GM23338 (cell line): ENCODE data around the gene CFAP47. TPM values are rescaled to one million over a fixed set of nuclear protein-coding genes. Genes with fewer than 3 reads are reported as not detected.

Source experiments
- ATAC-seq: fragments of 200-7000 bp; cut with Tn5 transposase; 3 replicates; pipeline ENCODE4 v1.9.1; 2020
- DNase-seq: peaks from one replicate; pipeline ENCODE4 v3.0.0-alpha.2; 2015; ENCODE audit warnings: low spot score
- H2AFZ ChIP-seq: fragments of 200-600 bp; sonication (generic); 2 replicates; pipeline ENCODE4 v1.8.0; 2016; ENCODE audit warnings: antibody characterized with exemption, mild to moderate bottlenecking, moderate library complexity
- H3F3A ChIP-seq: fragments of 200-600 bp; sonication (generic); replicated peaks from 2 replicates; pipeline ENCODE4 v1.8.0; 2017; ENCODE audit warnings: antibody characterized with exemption, mixed run types, low read depth
- H3K27ac ChIP-seq: fragments of 200-600 bp; sonication (generic); 2 replicates; pipeline ENCODE4 v1.6.1; 2016; ENCODE audit warnings: low read depth
- H3K27me3 ChIP-seq: fragments of 200-600 bp; sonication (generic); 2 replicates; pipeline ENCODE4 v1.8.0; 2016; ENCODE audit warnings: mild to moderate bottlenecking, mixed run types, moderate library complexity; ENCODE audit not compliant: insufficient read depth
- H3K36me3 ChIP-seq: fragments of 200-600 bp; sonication (generic); 2 replicates; pipeline ENCODE4 v1.8.0; 2016; ENCODE audit warnings: mild to moderate bottlenecking; ENCODE audit not compliant: insufficient read depth
- H3K4me1 ChIP-seq: fragments of 200-600 bp; sonication (generic); 2 replicates; pipeline ENCODE4 v1.8.0; 2016; ENCODE audit warnings: mild to moderate bottlenecking, moderate library complexity; ENCODE audit not compliant: insufficient read depth
- H3K4me2 ChIP-seq: fragments of 200-600 bp; sonication (generic); 2 replicates; pipeline ENCODE4 v1.7.1; 2017; ENCODE audit warnings: mixed run types
- H3K4me3 ChIP-seq: fragments of 200-600 bp; sonication (generic); 2 replicates; pipeline ENCODE4 v1.6.1; 2016; ENCODE audit warnings: mixed run types
- H3K79me2 ChIP-seq: fragments of 200-600 bp; sonication (generic); replicated peaks from 2 replicates; pipeline ENCODE4 v1.8.0; 2017; ENCODE audit warnings: mild to moderate bottlenecking; ENCODE audit not compliant: insufficient read depth
- H3K9me2 ChIP-seq: fragments of 200-600 bp; sonication (generic); 2 replicates; pipeline ENCODE4 v1.8.0; 2017; ENCODE audit not compliant: insufficient read depth
- H4K20me1 ChIP-seq: fragments of 200-600 bp; sonication (generic); replicated peaks from 2 replicates; pipeline ENCODE4 v1.8.0; 2017; ENCODE audit warnings: mild to moderate bottlenecking; ENCODE audit not compliant: insufficient read depth
- H3K27ac Mint-ChIP-seq: 2 replicates; pipeline ENCODE4 v1.8.0; 2020; ENCODE audit warnings: inconsistent platforms, mild to moderate bottlenecking, moderate library complexity, mixed read lengths
- H3K27me3 Mint-ChIP-seq: 3 replicates; pipeline ENCODE4 v1.8.0; 2022; ENCODE audit warnings: low read depth, mild to moderate bottlenecking, moderate library complexity, mixed read lengths, inconsistent platforms; ENCODE audit not compliant: insufficient read depth, poor library complexity
- H3K36me3 Mint-ChIP-seq: 3 replicates; pipeline ENCODE4 v1.8.0; 2021; ENCODE audit warnings: low read depth, mild to moderate bottlenecking, inconsistent platforms, moderate library complexity, mixed read lengths
- H3K4me1 Mint-ChIP-seq: 3 replicates; pipeline ENCODE4 v1.8.0; 2020; ENCODE audit warnings: mild to moderate bottlenecking, inconsistent platforms, mixed read lengths
- H3K4me3 Mint-ChIP-seq: 3 replicates; pipeline ENCODE4 v1.8.0; 2021; ENCODE audit warnings: moderate library complexity, mild to moderate bottlenecking, inconsistent platforms, mixed read lengths
- H3K9me3 Mint-ChIP-seq: 3 replicates; pipeline ENCODE4 v1.8.0; 2020; ENCODE audit warnings: moderate library complexity, mild to moderate bottlenecking, inconsistent platforms, mixed read lengths
- CREB1 ChIP-seq: fragments of 250-450 bp; sonication (Bioruptor Pico); IDR thresholded peaks from 2 replicates; pipeline ENCODE4 v1.5.0; 2020; ENCODE audit warnings: low read depth, mild to moderate bottlenecking, moderate library complexity
- CTCF ChIP-seq, 2 experiments: fragments of 200-600 bp in 1 of 2; sonication (generic) in 1 of 2; conservative IDR thresholded peaks; 2 replicates each; pipeline versions ENCODE4 v1.5.1 to v1.6.1; 2016 to 2017; ENCODE audit warnings: antibody characterized with exemption in 2 of 2, low read depth in 2 of 2, mild to moderate bottlenecking in 2 of 2, moderate library complexity in 1 of 2
- EZH2 ChIP-seq: fragments of 200-600 bp; sonication (generic); IDR thresholded peaks from one replicate; pipeline ENCODE4 v1.8.0; 2017; ENCODE audit warnings: antibody characterized with exemption, mild to moderate bottlenecking, low read depth; ENCODE audit not compliant: unreplicated experiment
- EZH2phosphoT487 ChIP-seq: fragments of 200-600 bp; sonication (generic); IDR thresholded peaks from one replicate; pipeline ENCODE4 v1.8.1; 2018; ENCODE audit warnings: antibody characterized with exemption; ENCODE audit not compliant: unreplicated experiment
- JUNB ChIP-seq: IDR thresholded peaks from one replicate; pipeline ENCODE4 v1.6.1; 2016; ENCODE audit warnings: antibody characterized with exemption; ENCODE audit not compliant: unreplicated experiment
- POLR2AphosphoS5 ChIP-seq: IDR thresholded peaks from 2 replicates; pipeline ENCODE4 v1.6.1; 2016; ENCODE audit warnings: antibody characterized with exemption, low read depth
- REST ChIP-seq: IDR thresholded peaks from one replicate; pipeline ENCODE4 v1.6.1; 2018; ENCODE audit warnings: antibody characterized with exemption; ENCODE audit not compliant: unreplicated experiment
- STAT1 ChIP-seq: IDR thresholded peaks from one replicate; pipeline ENCODE4 v1.6.1; 2016; ENCODE audit warnings: antibody characterized with exemption; ENCODE audit not compliant: unreplicated experiment
- ZNF114 ChIP-seq: fragments of 250-450 bp; sonication (Bioruptor Pico); IDR thresholded peaks from 2 replicates; pipeline ENCODE4 v1.5.0; 2020; ENCODE audit warnings: mild to moderate bottlenecking, moderate library complexity
- ZNF462 ChIP-seq: fragments of 250-450 bp; sonication (Bioruptor Pico); IDR thresholded peaks from 2 replicates; pipeline ENCODE4 v1.5.0; 2020; ENCODE audit warnings: mild to moderate bottlenecking, moderate library complexity
- polyA plus RNA-seq: library from polyadenylated mRNA; unstranded; fragments of >200 nt; fragmentation: Nextera tagmentation; extraction: Ambion mirVana; gene quantifications from 2 replicates; pipeline ENCODE4 v1.2.1, GENCODE V29; 2016
- total RNA-seq: library from RNA; depleted of rRNA; stranded (reverse); fragments of >200 nt; shearing (Covaris generic); gene quantifications from 2 replicates; pipeline ENCODE4 v1.2.3, GENCODE V29; 2014

CFAP47 gene
- total and polyA plus RNA-seq, 2 experiments from 2014 or later: not detected

- H3K4me2 ChIP-seq: 0 out of 2 replicates have a peak overlapping the region, but pooled peaks have one; percentile 48
- H3F3A ChIP-seq: no peaks in the 10 kb centered on the region
- H3K4me1 ChIP-seq: no peaks in the 10 kb centered on the region
- peaks cover 56% of the 10 kb centered on the region for H3K27me3 ChIP-seq
- H2AFZ ChIP-seq: no peak overlapping the region
- no peaks in the 10 kb centered on the region; the same call in 2 of the 3 replicates for H3K9me3 Mint-ChIP-seq
- no peaks in the 10 kb centered on the region for H3K9me2 ChIP-seq
- H3K27ac ChIP-seq: no peak overlapping the region
- no peaks in the 10 kb centered on the region for H4K20me1 ChIP-seq
- no peak for TF ChIP-seq EZH2
- TF ChIP-seq POLR2AphosphoS5: no peak
- TF ChIP-seq REST: no peak
- TF ChIP-seq CTCF (conservative IDR thresholded peaks at IDR 0.05; ENCODE audit: low read depth in 2 of 2): no peak
- TF ChIP-seq JUNB: no peak
- no peak for TF ChIP-seq ZNF462 (CRISPR knock-in tag)
- no peak for TF ChIP-seq EZH2phosphoT487
- TF ChIP-seq STAT1: no peak
- TF ChIP-seq CREB1 (CRISPR knock-in tag): no peak
- TF ChIP-seq ZNF114: no peak
- H3K79me2 ChIP-seq: no peaks in the 10 kb centered on the region
- H3K27me3 Mint-ChIP-seq: peaks cover 23% of the 10 kb centered on the region
- H3K4me1 Mint-ChIP-seq: peaks cover 3% of the 10 kb centered on the region; the same call in 1 of the 3 replicates
- ATAC-seq: peak; percentile 63
- H3K27ac Mint-ChIP-seq: no peak overlapping the region
- H3K36me3 Mint-ChIP-seq: no peaks in the 10 kb centered on the region
- peak; percentile 27 for DNase-seq
- no peaks in the 10 kb centered on the region for H3K36me3 ChIP-seq
- H3K4me3 ChIP-seq: no peak overlapping the region
- H3K4me3 Mint-ChIP-seq: no peak overlapping the region
Observed at GRCh38 chrX:36019125-36019524, 99.6 kb downstream of the CFAP47 start.
